Measurements from ENCODE around the gene ADAM22.

Gene ADAM22

GRCh38 chr7:88102675-88103074 lies 168.6 kb downstream of the ADAM22 start:
- Histone ChIP-seq H3K9me2 (replicated peaks; ENCODE audit: insufficient read depth, low read length) (no peaks in the 10 kb centered on the region), H3K79me2 (ENCODE audit: low read length) (no peaks in the 10 kb centered on the region), H3K27me3 (replicated peaks; ENCODE audit: insufficient read depth, low read length) (no peaks in the 10 kb centered on the region), H3K4me2 (ENCODE audit: low read depth, low read length) (no peak overlapping the region), H3K36me3 (replicated peaks; ENCODE audit: insufficient read depth, low read length) (no peaks in the 10 kb centered on the region), H3F3A (ENCODE audit: insufficient read depth, low read length) (no peaks in the 10 kb centered on the region), H3K9ac (ENCODE audit: low read length) (no peak overlapping the region), H2AFZ (ENCODE audit: low read length) (no peak overlapping the region), H3K4me3 (ENCODE audit: low read length) (no peak overlapping the region), H3K27ac (ENCODE audit: low read length) (no peak overlapping the region), H4K20me1 (ENCODE audit: insufficient read depth, low read length) (no peaks in the 10 kb centered on the region), H3K9me3 (replicated peaks; ENCODE audit: insufficient read depth, low read length) (no peaks in the 10 kb centered on the region), H3K4me1 (ENCODE audit: low read length) (no peaks in the 10 kb centered on the region)
- TF ChIP-seq EZH2 (optimal IDR thresholded peaks at IDR 0.05; ENCODE audit: low read depth, low read length) (no peak), EZH2phosphoT487 (IDR thresholded peaks at IDR 0.05; ENCODE audit: low read length) (no peak), CTCF (IDR thresholded peaks at IDR 0.05; ENCODE audit: low read length) (no peak)
- no peak for DNase-seq

- no peaks in the 10 kb centered on the region for H3F3A ChIP-seq (ENCODE audit: insufficient read depth, low read length)
- H3K27me3 ChIP-seq (replicated peaks; ENCODE audit: insufficient read depth, low read length), result no peaks in the 10 kb centered on the region
- no peak overlapping the region for H3K27ac ChIP-seq (ENCODE audit: low read length)
- no peaks in the 10 kb centered on the region for H3K36me3 ChIP-seq (replicated peaks; ENCODE audit: insufficient read depth, low read length)
- no peaks in the 10 kb centered on the region for H4K20me1 ChIP-seq (ENCODE audit: insufficient read depth, low read length)
- no peaks in the 10 kb centered on the region for H3K9me2 ChIP-seq (replicated peaks; ENCODE audit: insufficient read depth, low read length)
- H3K4me2 ChIP-seq (ENCODE audit: low read depth, low read length), result no peak overlapping the region
- H3K9ac ChIP-seq (ENCODE audit: low read length), result no peak overlapping the region
- H3K9me3 ChIP-seq (replicated peaks; ENCODE audit: insufficient read depth, low read length), result no peaks in the 10 kb centered on the region
- H2AFZ ChIP-seq (ENCODE audit: low read length), result no peak overlapping the region
- DNase-seq, result no peak
- no peaks in the 10 kb centered on the region for H3K79me2 ChIP-seq (ENCODE audit: low read length)
- TF ChIP-seq CTCF (IDR thresholded peaks at IDR 0.05; ENCODE audit: low read length) (no peak), EZH2 (optimal IDR thresholded peaks at IDR 0.05; ENCODE audit: low read depth, low read length) (no peak), EZH2phosphoT487 (IDR thresholded peaks at IDR 0.05; ENCODE audit: low read length) (no peak)
- no peaks in the 10 kb centered on the region for H3K4me1 ChIP-seq (ENCODE audit: low read length)
- no peak overlapping the region for H3K4me3 ChIP-seq (ENCODE audit: low read length)
Observed at GRCh38 chr7:88104732-88105131, 170.7 kb downstream of the ADAM22 start.

GRCh38 chr7:88105231-88105630 lies 171.2 kb downstream of the ADAM22 start:
- H3K27ac ChIP-seq (ENCODE audit: low read length), result no peak overlapping the region
- H3K9me2 ChIP-seq (replicated peaks; ENCODE audit: insufficient read depth, low read length), result no peaks in the 10 kb centered on the region
- TF ChIP-seq EZH2 (optimal IDR thresholded peaks at IDR 0.05; ENCODE audit: low read depth, low read length) (no peak), EZH2phosphoT487 (IDR thresholded peaks at IDR 0.05; ENCODE audit: low read length) (no peak), CTCF (IDR thresholded peaks at IDR 0.05; ENCODE audit: low read length) (no peak)
- no peaks in the 10 kb centered on the region for H4K20me1 ChIP-seq (ENCODE audit: insufficient read depth, low read length)
- H3K4me1 ChIP-seq (ENCODE audit: low read length), result no peaks in the 10 kb centered on the region
- H3K9me3 ChIP-seq (replicated peaks; ENCODE audit: insufficient read depth, low read length), result no peaks in the 10 kb centered on the region
- no peaks in the 10 kb centered on the region for H3K79me2 ChIP-seq (ENCODE audit: low read length)
- H2AFZ ChIP-seq (ENCODE audit: low read length), result no peak overlapping the region
- no peaks in the 10 kb centered on the region for H3F3A ChIP-seq (ENCODE audit: insufficient read depth, low read length)
- H3K36me3 ChIP-seq (replicated peaks; ENCODE audit: insufficient read depth, low read length), result no peaks in the 10 kb centered on the region
- no peak overlapping the region for H3K4me2 ChIP-seq (ENCODE audit: low read depth, low read length)
- H3K27me3 ChIP-seq (replicated peaks; ENCODE audit: insufficient read depth, low read length), result no peaks in the 10 kb centered on the region
- H3K4me3 ChIP-seq (ENCODE audit: low read length), result no peak overlapping the region
- H3K9ac ChIP-seq (ENCODE audit: low read length), result no peak overlapping the region
- no peak for DNase-seq
